Astrocyte (in vitro differentiated cells and primary cell): ENCODE results near the gene DYSF. TPM values are rescaled to one million over a fixed set of nuclear protein-coding genes. Genes with fewer than 3 reads are reported as not detected.

ENCODE experiments used
- DNase-seq: peaks from one replicate; pipeline ENCODE4 v3.0.0-alpha.2; 2010; ENCODE audit warnings: low read depth
- FAIRE-seq: peaks from 2 replicates; lab custom pipeline; 2011; peaks lifted over from hg19 to GRCh38; lab: Jason Lieb, UNC
- H2AFZ ChIP-seq: 2 replicates; pipeline ENCODE4 v1.6.0; 2012; ENCODE audit warnings: low read depth, low read length, inconsistent platforms
- H3K27ac ChIP-seq: 2 replicates; pipeline ENCODE4 v1.5.1; 2011; ENCODE audit warnings: low read depth, low read length, inconsistent platforms
- H3K27me3 ChIP-seq: 2 replicates; pipeline ENCODE4 v1.6.0; 2011; ENCODE audit warnings: low read length, inconsistent platforms; ENCODE audit not compliant: insufficient read depth
- H3K36me3 ChIP-seq: 2 replicates; pipeline ENCODE4 v1.5.1; 2011; ENCODE audit warnings: low read length, inconsistent platforms; ENCODE audit not compliant: insufficient read depth
- H3K4me1 ChIP-seq: 2 replicates; pipeline ENCODE4 v1.5.1; 2011; ENCODE audit warnings: low read length, inconsistent platforms; ENCODE audit not compliant: insufficient read depth
- H3K4me2 ChIP-seq: 2 replicates; pipeline ENCODE4 v1.6.0; 2012; ENCODE audit warnings: low read length, inconsistent platforms
- H3K4me3 ChIP-seq: 2 replicates; pipeline ENCODE4 v1.5.1; 2011; ENCODE audit warnings: low read depth, mild to moderate bottlenecking, low read length, inconsistent platforms; ENCODE audit not compliant: insufficient read depth
- H3K79me2 ChIP-seq: 2 replicates; pipeline ENCODE4 v1.6.0; 2012; ENCODE audit warnings: mild to moderate bottlenecking, low read length, inconsistent platforms; ENCODE audit not compliant: insufficient read depth
- H3K9ac ChIP-seq: 2 replicates; pipeline ENCODE4 v1.6.0; 2012; ENCODE audit warnings: mild to moderate bottlenecking, low read length, inconsistent platforms
- H3K9me3 ChIP-seq: 2 replicates; pipeline ENCODE4 v1.5.1; 2012; ENCODE audit warnings: low read depth, mild to moderate bottlenecking, low read length, inconsistent platforms; ENCODE audit not compliant: insufficient read depth
- H4K20me1 ChIP-seq: 2 replicates; pipeline ENCODE4 v1.6.0; 2012; ENCODE audit warnings: low read length, inconsistent platforms; ENCODE audit not compliant: insufficient read depth
- H3K27ac Mint-ChIP-seq: one replicate; pipeline ENCODE4 v1.8.0; 2021; ENCODE audit warnings: mild to moderate bottlenecking, mixed read lengths; ENCODE audit not compliant: unreplicated experiment
- H3K27me3 Mint-ChIP-seq: one replicate; pipeline ENCODE4 v1.8.0; 2021; ENCODE audit warnings: low read depth, mixed read lengths; ENCODE audit not compliant: unreplicated experiment
- H3K36me3 Mint-ChIP-seq: one replicate; pipeline ENCODE4 v1.8.0; 2021; ENCODE audit warnings: low read depth, mixed read lengths; ENCODE audit not compliant: unreplicated experiment
- H3K4me1 Mint-ChIP-seq: one replicate; pipeline ENCODE4 v1.8.0; 2021; ENCODE audit warnings: low read depth, mixed read lengths; ENCODE audit not compliant: unreplicated experiment
- H3K4me3 Mint-ChIP-seq: one replicate; pipeline ENCODE4 v1.8.0; 2021; ENCODE audit warnings: mild to moderate bottlenecking, moderate library complexity, mixed read lengths; ENCODE audit not compliant: unreplicated experiment
- H3K9me3 Mint-ChIP-seq: one replicate; pipeline ENCODE4 v1.8.0; 2021; ENCODE audit warnings: mild to moderate bottlenecking, mixed read lengths; ENCODE audit not compliant: unreplicated experiment
- EZH2 ChIP-seq: IDR thresholded peaks from 2 replicates; pipeline ENCODE4 v1.6.1; 2012; ENCODE audit warnings: mild to moderate bottlenecking, low read length, inconsistent platforms; ENCODE audit not compliant: insufficient read depth
- total RNA-seq: library from RNA; stranded (reverse); gene quantifications from 2 replicates; pipeline ENCODE4 v1.2.1, GENCODE V29; 2021
- TF ChIP-seq, protein P1 (sequence below): IDR thresholded peaks from 2 replicates; pipeline ENCODE4 v1.5.1; 2011; ENCODE audit warnings: low read depth, mild to moderate bottlenecking, inconsistent platforms, low read length, moderate library complexity; ENCODE audit not compliant: insufficient read depth

DYSF gene
- total RNA-seq, 1 donor from 2014 or later, result 123 TPM

DNA sequence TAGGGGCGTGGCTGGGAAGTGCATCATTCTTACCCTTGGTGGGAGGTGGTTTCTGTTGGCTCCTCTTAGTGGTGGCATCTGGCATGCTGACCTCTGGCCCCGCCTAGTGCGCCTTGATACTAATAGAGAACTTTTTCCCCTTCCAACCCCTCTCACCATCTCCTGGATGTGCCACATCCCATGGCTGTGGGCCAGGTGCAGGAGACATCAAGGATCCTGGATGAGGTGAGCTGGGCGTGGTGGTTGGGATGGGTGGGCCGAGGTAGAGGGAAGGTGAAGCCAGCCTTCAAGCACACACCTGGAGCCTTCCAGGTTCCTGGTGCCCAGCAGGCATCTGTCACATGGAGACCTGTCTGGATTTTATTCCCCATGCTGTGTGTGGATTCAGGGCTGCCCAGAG lies 149.2 kb downstream of the DYSF start:
- H3K4me2 ChIP-seq, result no peak overlapping the region
- H3K4me1 Mint-ChIP-seq, result peaks cover 6% of the 10 kb centered on the region
- TF ChIP-seq, protein P1, sequence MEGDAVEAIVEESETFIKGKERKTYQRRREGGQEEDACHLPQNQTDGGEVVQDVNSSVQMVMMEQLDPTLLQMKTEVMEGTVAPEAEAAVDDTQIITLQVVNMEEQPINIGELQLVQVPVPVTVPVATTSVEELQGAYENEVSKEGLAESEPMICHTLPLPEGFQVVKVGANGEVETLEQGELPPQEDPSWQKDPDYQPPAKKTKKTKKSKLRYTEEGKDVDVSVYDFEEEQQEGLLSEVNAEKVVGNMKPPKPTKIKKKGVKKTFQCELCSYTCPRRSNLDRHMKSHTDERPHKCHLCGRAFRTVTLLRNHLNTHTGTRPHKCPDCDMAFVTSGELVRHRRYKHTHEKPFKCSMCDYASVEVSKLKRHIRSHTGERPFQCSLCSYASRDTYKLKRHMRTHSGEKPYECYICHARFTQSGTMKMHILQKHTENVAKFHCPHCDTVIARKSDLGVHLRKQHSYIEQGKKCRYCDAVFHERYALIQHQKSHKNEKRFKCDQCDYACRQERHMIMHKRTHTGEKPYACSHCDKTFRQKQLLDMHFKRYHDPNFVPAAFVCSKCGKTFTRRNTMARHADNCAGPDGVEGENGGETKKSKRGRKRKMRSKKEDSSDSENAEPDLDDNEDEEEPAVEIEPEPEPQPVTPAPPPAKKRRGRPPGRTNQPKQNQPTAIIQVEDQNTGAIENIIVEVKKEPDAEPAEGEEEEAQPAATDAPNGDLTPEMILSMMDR, result no peak
- no peak for TF ChIP-seq EZH2
- peaks cover 31% of the 10 kb centered on the region for H3K27me3 Mint-ChIP-seq
- H3K9me3 Mint-ChIP-seq, result peaks cover 7% of the 10 kb centered on the region
- H3K4me3 Mint-ChIP-seq, result no peak overlapping the region
- no peaks in the 10 kb centered on the region for H3K36me3 ChIP-seq
- H2AFZ ChIP-seq, result no peak overlapping the region
- no peaks in the 10 kb centered on the region for H3K4me1 ChIP-seq
- DNase-seq (no peak), FAIRE-seq (no peak)
- no peak overlapping the region for H3K4me3 ChIP-seq
- no peak overlapping the region for H3K27ac ChIP-seq
- H3K9ac ChIP-seq, result no peak overlapping the region
- no peak overlapping the region for H3K27ac Mint-ChIP-seq
- no peaks in the 10 kb centered on the region for H3K79me2 ChIP-seq
- no peaks in the 10 kb centered on the region for H4K20me1 ChIP-seq
- H3K36me3 Mint-ChIP-seq, result peaks cover 74% of the 10 kb centered on the region
- H3K27me3 ChIP-seq, result peaks cover 10% of the 10 kb centered on the region
- no peaks in the 10 kb centered on the region for H3K9me3 ChIP-seq

DNA sequence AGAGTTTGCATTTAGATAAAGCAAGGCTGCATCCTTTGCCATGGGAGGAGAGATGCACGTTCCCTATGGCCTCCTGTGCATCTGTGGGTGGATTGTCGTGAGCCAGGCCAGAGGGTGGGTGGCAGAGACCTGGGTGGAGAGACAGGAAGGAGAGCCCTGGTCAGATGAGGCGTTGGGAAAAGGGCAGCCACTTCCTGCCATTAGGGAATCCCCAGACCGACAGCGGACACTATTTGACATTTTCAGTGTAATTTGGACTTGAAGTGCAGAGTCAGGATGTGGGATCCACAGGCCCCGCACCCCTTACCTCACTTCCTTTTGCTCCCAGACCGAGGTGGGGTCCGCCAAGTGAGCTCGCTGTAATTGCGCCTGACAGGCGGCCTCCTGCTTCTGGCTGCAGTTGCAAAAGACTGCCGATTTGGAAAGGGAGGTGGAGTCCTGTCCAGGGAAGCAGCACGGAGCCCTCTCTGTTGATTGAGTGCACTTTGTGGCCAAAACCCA lies 150.0 kb downstream of the DYSF start:
- H3K4me3 ChIP-seq, result no peak overlapping the region
- TF ChIP-seq EZH2, result no peak
- TF ChIP-seq, protein P1, result no peak
- FAIRE-seq, result no peak
- no peaks in the 10 kb centered on the region for H3K79me2 ChIP-seq
- no peak overlapping the region for H3K27ac ChIP-seq
- no peak overlapping the region for H3K4me2 ChIP-seq
- H3K4me1 ChIP-seq, result no peaks in the 10 kb centered on the region
- H3K9me3 Mint-ChIP-seq, result peaks cover 7% of the 10 kb centered on the region
- no peaks in the 10 kb centered on the region for H4K20me1 ChIP-seq
- DNase-seq, result no peak
- H3K9me3 ChIP-seq, result no peaks in the 10 kb centered on the region
- H3K27me3 ChIP-seq, result peaks cover 13% of the 10 kb centered on the region
- peaks cover 74% of the 10 kb centered on the region for H3K36me3 Mint-ChIP-seq
- H3K36me3 ChIP-seq, result no peaks in the 10 kb centered on the region
- no peak overlapping the region for H3K4me3 Mint-ChIP-seq
- H3K9ac ChIP-seq, result no peak overlapping the region
- H3K27ac Mint-ChIP-seq, result no peak overlapping the region
- no peak overlapping the region for H2AFZ ChIP-seq
- H3K27me3 Mint-ChIP-seq, result peaks cover 33% of the 10 kb centered on the region
- peaks cover 6% of the 10 kb centered on the region for H3K4me1 Mint-ChIP-seq

DNA sequence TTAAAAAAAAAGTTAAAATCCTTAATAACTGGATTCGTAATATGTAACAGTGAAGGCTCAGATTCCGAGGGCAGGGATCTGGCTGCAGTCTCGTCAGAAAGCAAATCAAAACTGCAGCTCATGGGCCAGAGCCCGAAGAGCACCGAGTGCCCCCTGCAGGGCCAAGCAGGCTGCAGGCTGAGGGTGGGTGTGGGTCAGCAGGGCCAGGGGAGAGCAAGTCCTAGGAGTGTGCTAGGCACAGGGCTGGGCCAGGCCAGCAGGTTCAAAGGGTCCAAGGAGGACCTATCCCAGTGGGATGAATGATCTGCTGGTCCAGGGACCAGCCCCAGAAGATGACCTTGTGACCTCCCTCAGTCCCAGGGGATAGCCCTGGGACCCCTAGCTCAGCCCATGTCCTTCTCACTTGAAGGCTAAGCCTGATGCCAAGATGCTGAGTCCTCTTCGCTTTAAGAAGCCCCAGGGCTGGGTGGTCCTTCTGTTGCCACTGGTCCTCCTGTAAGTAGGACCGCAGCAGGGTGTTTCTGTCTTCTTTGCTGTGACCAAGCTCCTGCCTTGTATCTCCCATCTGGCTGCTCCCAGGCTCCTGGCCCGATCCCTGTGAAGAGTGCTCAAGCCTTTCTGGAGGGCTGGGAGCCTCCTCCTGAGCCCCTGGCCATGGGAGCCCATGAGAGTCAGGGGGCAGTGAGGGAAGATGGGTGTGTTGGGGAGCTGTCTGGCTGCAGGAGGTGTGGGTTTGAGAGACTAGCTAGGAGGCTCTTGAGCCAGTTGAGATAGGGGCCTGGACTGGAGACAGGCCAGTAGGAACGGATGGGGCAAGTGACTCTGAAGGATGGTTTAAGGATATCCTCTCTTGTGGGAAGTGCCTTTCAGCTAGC lies 150.7 kb downstream of the DYSF start:
- Mint-ChIP-seq H3K9me3 (peaks cover 7% of the 10 kb centered on the region), H3K27ac (no peak overlapping the region), H3K4me1 (peaks cover 6% of the 10 kb centered on the region), H3K27me3 (peaks cover 32% of the 10 kb centered on the region), H3K4me3 (no peak overlapping the region), H3K36me3 (peaks cover 69% of the 10 kb centered on the region)
- DNase-seq, result no peak
- no peak overlapping the region for H3K4me2 ChIP-seq
- no peak overlapping the region for H3K4me3 ChIP-seq
- no peak overlapping the region for H2AFZ ChIP-seq
- no peak overlapping the region for H3K9ac ChIP-seq
- H3K36me3 ChIP-seq, result no peaks in the 10 kb centered on the region
- no peak for FAIRE-seq
- peaks cover 13% of the 10 kb centered on the region for H3K27me3 ChIP-seq
- TF ChIP-seq EZH2, result no peak
- TF ChIP-seq, protein P1, result no peak
- H3K79me2 ChIP-seq, result no peaks in the 10 kb centered on the region
- H3K4me1 ChIP-seq, result no peaks in the 10 kb centered on the region
- H4K20me1 ChIP-seq, result no peaks in the 10 kb centered on the region
- no peaks in the 10 kb centered on the region for H3K9me3 ChIP-seq
- H3K27ac ChIP-seq, result no peak overlapping the region
